C4-2B (cell line): ENCODE data around the gene LCP2.

Source experiments
- CTCF ChIP-seq: fragments of 450-650 bp; conservative IDR thresholded peaks from 2 replicates; pipeline ENCODE4 v1.5.1; 2017; ENCODE audit warnings: mild to moderate bottlenecking
- ZFX ChIP-seq: fragments of 450-650 bp; IDR thresholded peaks from 2 replicates; pipeline ENCODE4 v1.6.1; 2017

DNA sequence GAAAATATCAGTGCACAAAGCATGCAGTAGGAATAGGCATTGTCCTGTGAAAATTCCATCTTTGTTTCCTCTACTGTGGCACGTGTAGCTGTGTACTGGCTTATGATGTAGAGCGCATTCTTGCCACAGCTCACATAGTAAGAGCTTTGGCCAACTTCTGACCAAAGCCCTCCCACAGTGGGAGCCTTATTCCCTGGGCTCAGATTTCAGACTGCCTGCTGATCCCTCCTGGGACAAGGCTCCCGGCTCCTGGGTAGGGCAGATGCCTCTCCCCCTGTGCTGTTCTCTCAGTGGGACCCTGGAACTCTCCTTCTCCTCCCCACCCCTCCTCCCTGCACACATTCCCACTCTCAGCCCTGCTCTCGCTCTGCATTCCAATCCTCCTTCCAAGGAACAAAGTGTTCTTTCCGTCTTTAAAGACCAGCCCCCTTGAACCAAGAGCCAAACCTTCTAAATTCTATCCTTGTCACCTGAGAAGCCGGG is 17.5 kb downstream of the LCP2 start:
- TF ChIP-seq ZFX (no peak), CTCF (no peak)
